GM23338 (cell line): Measurements from ENCODE around the gene UBA1. TPM values are rescaled to one million over a fixed set of nuclear protein-coding genes. Genes with fewer than 3 reads are reported as not detected.

Source experiments
- ATAC-seq: fragments of 200-7000 bp; cut with Tn5 transposase; 3 replicates; pipeline ENCODE4 v1.9.1; 2020
- DNase-seq: peaks from one replicate; pipeline ENCODE4 v3.0.0-alpha.2; 2015; ENCODE audit warnings: low spot score
- H2AFZ ChIP-seq: fragments of 200-600 bp; sonication (generic); 2 replicates; pipeline ENCODE4 v1.8.0; 2016; ENCODE audit warnings: antibody characterized with exemption, mild to moderate bottlenecking, moderate library complexity
- H3F3A ChIP-seq: fragments of 200-600 bp; sonication (generic); replicated peaks from 2 replicates; pipeline ENCODE4 v1.8.0; 2017; ENCODE audit warnings: antibody characterized with exemption, mixed run types, low read depth
- H3K27ac ChIP-seq: fragments of 200-600 bp; sonication (generic); 2 replicates; pipeline ENCODE4 v1.6.1; 2016; ENCODE audit warnings: low read depth
- H3K27me3 ChIP-seq: fragments of 200-600 bp; sonication (generic); 2 replicates; pipeline ENCODE4 v1.8.0; 2016; ENCODE audit warnings: mild to moderate bottlenecking, mixed run types, moderate library complexity; ENCODE audit not compliant: insufficient read depth
- H3K36me3 ChIP-seq: fragments of 200-600 bp; sonication (generic); 2 replicates; pipeline ENCODE4 v1.8.0; 2016; ENCODE audit warnings: mild to moderate bottlenecking; ENCODE audit not compliant: insufficient read depth
- H3K4me1 ChIP-seq: fragments of 200-600 bp; sonication (generic); 2 replicates; pipeline ENCODE4 v1.8.0; 2016; ENCODE audit warnings: mild to moderate bottlenecking, moderate library complexity; ENCODE audit not compliant: insufficient read depth
- H3K4me2 ChIP-seq: fragments of 200-600 bp; sonication (generic); 2 replicates; pipeline ENCODE4 v1.7.1; 2017; ENCODE audit warnings: mixed run types
- H3K4me3 ChIP-seq: fragments of 200-600 bp; sonication (generic); 2 replicates; pipeline ENCODE4 v1.6.1; 2016; ENCODE audit warnings: mixed run types
- H3K79me2 ChIP-seq: fragments of 200-600 bp; sonication (generic); replicated peaks from 2 replicates; pipeline ENCODE4 v1.8.0; 2017; ENCODE audit warnings: mild to moderate bottlenecking; ENCODE audit not compliant: insufficient read depth
- H3K9me2 ChIP-seq: fragments of 200-600 bp; sonication (generic); 2 replicates; pipeline ENCODE4 v1.8.0; 2017; ENCODE audit not compliant: insufficient read depth
- H4K20me1 ChIP-seq: fragments of 200-600 bp; sonication (generic); replicated peaks from 2 replicates; pipeline ENCODE4 v1.8.0; 2017; ENCODE audit warnings: mild to moderate bottlenecking; ENCODE audit not compliant: insufficient read depth
- H3K27ac Mint-ChIP-seq: 2 replicates; pipeline ENCODE4 v1.8.0; 2020; ENCODE audit warnings: inconsistent platforms, mild to moderate bottlenecking, moderate library complexity, mixed read lengths
- H3K27me3 Mint-ChIP-seq: 3 replicates; pipeline ENCODE4 v1.8.0; 2022; ENCODE audit warnings: low read depth, mild to moderate bottlenecking, moderate library complexity, mixed read lengths, inconsistent platforms; ENCODE audit not compliant: insufficient read depth, poor library complexity
- H3K36me3 Mint-ChIP-seq: 3 replicates; pipeline ENCODE4 v1.8.0; 2021; ENCODE audit warnings: low read depth, mild to moderate bottlenecking, inconsistent platforms, moderate library complexity, mixed read lengths
- H3K4me1 Mint-ChIP-seq: 3 replicates; pipeline ENCODE4 v1.8.0; 2020; ENCODE audit warnings: mild to moderate bottlenecking, inconsistent platforms, mixed read lengths
- H3K4me3 Mint-ChIP-seq: 3 replicates; pipeline ENCODE4 v1.8.0; 2021; ENCODE audit warnings: moderate library complexity, mild to moderate bottlenecking, inconsistent platforms, mixed read lengths
- H3K9me3 Mint-ChIP-seq: 3 replicates; pipeline ENCODE4 v1.8.0; 2020; ENCODE audit warnings: moderate library complexity, mild to moderate bottlenecking, inconsistent platforms, mixed read lengths
- CREB1 ChIP-seq: fragments of 250-450 bp; sonication (Bioruptor Pico); IDR thresholded peaks from 2 replicates; pipeline ENCODE4 v1.5.0; 2020; ENCODE audit warnings: low read depth, mild to moderate bottlenecking, moderate library complexity
- EZH2 ChIP-seq: fragments of 200-600 bp; sonication (generic); IDR thresholded peaks from one replicate; pipeline ENCODE4 v1.8.0; 2017; ENCODE audit warnings: antibody characterized with exemption, mild to moderate bottlenecking, low read depth; ENCODE audit not compliant: unreplicated experiment
- EZH2phosphoT487 ChIP-seq: fragments of 200-600 bp; sonication (generic); IDR thresholded peaks from one replicate; pipeline ENCODE4 v1.8.1; 2018; ENCODE audit warnings: antibody characterized with exemption; ENCODE audit not compliant: unreplicated experiment
- JUNB ChIP-seq: IDR thresholded peaks from one replicate; pipeline ENCODE4 v1.6.1; 2016; ENCODE audit warnings: antibody characterized with exemption; ENCODE audit not compliant: unreplicated experiment
- NANOG ChIP-seq: IDR thresholded peaks from 2 replicates; pipeline ENCODE4 v1.6.1; 2016; ENCODE audit warnings: antibody characterized with exemption, borderline replicate concordance
- STAT1 ChIP-seq: IDR thresholded peaks from one replicate; pipeline ENCODE4 v1.6.1; 2016; ENCODE audit warnings: antibody characterized with exemption; ENCODE audit not compliant: unreplicated experiment
- ZNF114 ChIP-seq: fragments of 250-450 bp; sonication (Bioruptor Pico); IDR thresholded peaks from 2 replicates; pipeline ENCODE4 v1.5.0; 2020; ENCODE audit warnings: mild to moderate bottlenecking, moderate library complexity
- ZNF331 ChIP-seq: fragments of 250-450 bp; sonication (Bioruptor Pico); IDR thresholded peaks from 2 replicates; pipeline ENCODE4 v1.5.0; 2020; ENCODE audit warnings: low read depth, mild to moderate bottlenecking, moderate library complexity
- polyA plus RNA-seq: library from polyadenylated mRNA; unstranded; fragments of >200 nt; fragmentation: Nextera tagmentation; extraction: Ambion mirVana; gene quantifications from 2 replicates; pipeline ENCODE4 v1.2.1, GENCODE V29; 2016
- total RNA-seq: library from RNA; depleted of rRNA; stranded (reverse); fragments of >200 nt; shearing (Covaris generic); gene quantifications from 2 replicates; pipeline ENCODE4 v1.2.3, GENCODE V29; 2014
- TF ChIP-seq, protein P1 (sequence below): IDR thresholded peaks from one replicate; pipeline ENCODE4 v1.6.1; 2018; ENCODE audit warnings: antibody characterized with exemption; ENCODE audit not compliant: unreplicated experiment
- TF ChIP-seq, protein P2 (sequence below): IDR thresholded peaks from 2 replicates; pipeline ENCODE4 v1.6.1; 2016; ENCODE audit warnings: antibody characterized with exemption
- TF ChIP-seq, protein P3 (sequence below): fragments of 250-450 bp; sonication (Bioruptor Pico); IDR thresholded peaks from 2 replicates; pipeline ENCODE4 v1.5.0; 2020; ENCODE audit warnings: mild to moderate bottlenecking, moderate library complexity

The UBA1 gene
- total and polyA plus RNA-seq, 2 experiments from 2014 or later: 104 to 377 TPM

DNA sequence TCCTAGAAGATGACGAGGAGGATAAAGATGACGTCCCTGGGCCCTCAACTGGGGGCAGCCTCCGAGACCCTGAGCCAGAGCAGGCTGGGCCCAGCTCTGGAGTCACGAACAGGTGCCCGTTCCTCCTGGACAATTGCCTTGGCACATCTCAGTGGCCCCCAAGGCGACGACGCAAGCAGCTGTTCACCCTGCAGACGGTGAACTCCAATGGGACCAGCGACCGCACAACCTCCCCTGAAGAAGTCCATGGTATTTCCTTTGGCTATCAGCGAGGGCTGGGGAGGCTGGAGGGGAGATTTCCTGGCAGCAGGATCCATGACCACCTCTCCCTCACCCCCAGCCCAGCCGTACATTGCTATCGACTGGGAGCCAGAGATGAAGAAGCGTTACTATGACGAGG is 51.0 kb downstream of the UBA1 start:
- H3K36me3 Mint-ChIP-seq: peaks cover 66% of the 10 kb centered on the region
- H3K9me3 Mint-ChIP-seq: no peaks in the 10 kb centered on the region
- no peaks in the 10 kb centered on the region for H3K27me3 ChIP-seq
- H3K4me1 ChIP-seq: no peaks in the 10 kb centered on the region
- ATAC-seq: no peak
- no peaks in the 10 kb centered on the region for H4K20me1 ChIP-seq
- H3K4me1 Mint-ChIP-seq: no peaks in the 10 kb centered on the region
- no peak overlapping the region for H3K4me3 Mint-ChIP-seq
- no peaks in the 10 kb centered on the region for H3K9me2 ChIP-seq
- peaks cover 9% of the 10 kb centered on the region for H3K27me3 Mint-ChIP-seq
- TF ChIP-seq JUNB: no peak
- TF ChIP-seq ZNF331 (CRISPR knock-in tag): no peak
- TF ChIP-seq ZNF114 (CRISPR knock-in tag): no peak
- TF ChIP-seq EZH2: no peak
- TF ChIP-seq, protein P1, sequence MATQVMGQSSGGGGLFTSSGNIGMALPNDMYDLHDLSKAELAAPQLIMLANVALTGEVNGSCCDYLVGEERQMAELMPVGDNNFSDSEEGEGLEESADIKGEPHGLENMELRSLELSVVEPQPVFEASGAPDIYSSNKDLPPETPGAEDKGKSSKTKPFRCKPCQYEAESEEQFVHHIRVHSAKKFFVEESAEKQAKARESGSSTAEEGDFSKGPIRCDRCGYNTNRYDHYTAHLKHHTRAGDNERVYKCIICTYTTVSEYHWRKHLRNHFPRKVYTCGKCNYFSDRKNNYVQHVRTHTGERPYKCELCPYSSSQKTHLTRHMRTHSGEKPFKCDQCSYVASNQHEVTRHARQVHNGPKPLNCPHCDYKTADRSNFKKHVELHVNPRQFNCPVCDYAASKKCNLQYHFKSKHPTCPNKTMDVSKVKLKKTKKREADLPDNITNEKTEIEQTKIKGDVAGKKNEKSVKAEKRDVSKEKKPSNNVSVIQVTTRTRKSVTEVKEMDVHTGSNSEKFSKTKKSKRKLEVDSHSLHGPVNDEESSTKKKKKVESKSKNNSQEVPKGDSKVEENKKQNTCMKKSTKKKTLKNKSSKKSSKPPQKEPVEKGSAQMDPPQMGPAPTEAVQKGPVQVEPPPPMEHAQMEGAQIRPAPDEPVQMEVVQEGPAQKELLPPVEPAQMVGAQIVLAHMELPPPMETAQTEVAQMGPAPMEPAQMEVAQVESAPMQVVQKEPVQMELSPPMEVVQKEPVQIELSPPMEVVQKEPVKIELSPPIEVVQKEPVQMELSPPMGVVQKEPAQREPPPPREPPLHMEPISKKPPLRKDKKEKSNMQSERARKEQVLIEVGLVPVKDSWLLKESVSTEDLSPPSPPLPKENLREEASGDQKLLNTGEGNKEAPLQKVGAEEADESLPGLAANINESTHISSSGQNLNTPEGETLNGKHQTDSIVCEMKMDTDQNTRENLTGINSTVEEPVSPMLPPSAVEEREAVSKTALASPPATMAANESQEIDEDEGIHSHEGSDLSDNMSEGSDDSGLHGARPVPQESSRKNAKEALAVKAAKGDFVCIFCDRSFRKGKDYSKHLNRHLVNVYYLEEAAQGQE: no peak
- TF ChIP-seq NANOG: no peak
- TF ChIP-seq STAT1: no peak
- no peak for TF ChIP-seq CREB1 (CRISPR knock-in tag)
- no peak for TF ChIP-seq EZH2phosphoT487
- TF ChIP-seq, protein P2, sequence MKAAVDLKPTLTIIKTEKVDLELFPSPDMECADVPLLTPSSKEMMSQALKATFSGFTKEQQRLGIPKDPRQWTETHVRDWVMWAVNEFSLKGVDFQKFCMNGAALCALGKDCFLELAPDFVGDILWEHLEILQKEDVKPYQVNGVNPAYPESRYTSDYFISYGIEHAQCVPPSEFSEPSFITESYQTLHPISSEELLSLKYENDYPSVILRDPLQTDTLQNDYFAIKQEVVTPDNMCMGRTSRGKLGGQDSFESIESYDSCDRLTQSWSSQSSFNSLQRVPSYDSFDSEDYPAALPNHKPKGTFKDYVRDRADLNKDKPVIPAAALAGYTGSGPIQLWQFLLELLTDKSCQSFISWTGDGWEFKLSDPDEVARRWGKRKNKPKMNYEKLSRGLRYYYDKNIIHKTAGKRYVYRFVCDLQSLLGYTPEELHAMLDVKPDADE: no peak
- no peak overlapping the region for H3K4me3 ChIP-seq
- H3K36me3 ChIP-seq: no peaks in the 10 kb centered on the region
- H3K27ac ChIP-seq: no peak overlapping the region
- DNase-seq: no peak
- H3K79me2 ChIP-seq: no peaks in the 10 kb centered on the region
- H3F3A ChIP-seq: no peaks in the 10 kb centered on the region
- no peak overlapping the region for H3K27ac Mint-ChIP-seq
- H2AFZ ChIP-seq: no peak overlapping the region
- no peak overlapping the region for H3K4me2 ChIP-seq

DNA sequence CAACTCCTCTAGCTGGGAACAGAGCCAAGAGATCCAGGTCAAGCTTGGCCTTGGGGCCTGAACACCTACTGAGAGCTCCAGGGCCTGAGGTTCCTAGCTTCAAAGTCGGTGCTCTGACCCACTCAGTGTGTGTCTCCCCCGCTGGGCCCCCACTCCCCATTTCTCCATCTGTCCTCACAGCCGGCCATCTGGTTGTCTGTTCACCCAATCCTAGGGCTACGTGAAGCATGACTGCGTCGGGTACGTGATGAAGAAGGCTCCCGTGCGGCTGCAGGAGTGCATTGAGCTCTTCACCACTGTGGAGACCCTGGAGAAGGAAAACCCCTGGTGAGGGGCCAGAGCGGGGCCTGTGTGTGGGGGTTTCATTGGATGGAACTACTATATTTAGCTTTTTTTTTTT is 51.5 kb downstream of the UBA1 start:
- DNase-seq: no peak
- H3K36me3 ChIP-seq: no peaks in the 10 kb centered on the region

More for the DNA sequence above, 51.5 kb downstream of the UBA1 start:
- no peak overlapping the region for H3K27ac ChIP-seq
- no peaks in the 10 kb centered on the region for H3F3A ChIP-seq
- Mint-ChIP-seq H3K36me3 (peaks cover 62% of the 10 kb centered on the region), H3K4me1 (no peaks in the 10 kb centered on the region), H3K9me3 (no peaks in the 10 kb centered on the region), H3K27me3 (peaks cover 8% of the 10 kb centered on the region), H3K27ac (no peak overlapping the region), H3K4me3 (no peak overlapping the region)
- no peaks in the 10 kb centered on the region for H4K20me1 ChIP-seq
- H3K4me3 ChIP-seq: no peak overlapping the region
- no peak for ATAC-seq
- no peak overlapping the region for H2AFZ ChIP-seq
- H3K4me2 ChIP-seq: no peak overlapping the region
- no peaks in the 10 kb centered on the region for H3K4me1 ChIP-seq
- H3K9me2 ChIP-seq: no peaks in the 10 kb centered on the region
- no peaks in the 10 kb centered on the region for H3K27me3 ChIP-seq
- no peaks in the 10 kb centered on the region for H3K79me2 ChIP-seq
- TF ChIP-seq NANOG (no peak), ZNF114 (CRISPR knock-in tag) (no peak)
- TF ChIP-seq, protein P3, sequence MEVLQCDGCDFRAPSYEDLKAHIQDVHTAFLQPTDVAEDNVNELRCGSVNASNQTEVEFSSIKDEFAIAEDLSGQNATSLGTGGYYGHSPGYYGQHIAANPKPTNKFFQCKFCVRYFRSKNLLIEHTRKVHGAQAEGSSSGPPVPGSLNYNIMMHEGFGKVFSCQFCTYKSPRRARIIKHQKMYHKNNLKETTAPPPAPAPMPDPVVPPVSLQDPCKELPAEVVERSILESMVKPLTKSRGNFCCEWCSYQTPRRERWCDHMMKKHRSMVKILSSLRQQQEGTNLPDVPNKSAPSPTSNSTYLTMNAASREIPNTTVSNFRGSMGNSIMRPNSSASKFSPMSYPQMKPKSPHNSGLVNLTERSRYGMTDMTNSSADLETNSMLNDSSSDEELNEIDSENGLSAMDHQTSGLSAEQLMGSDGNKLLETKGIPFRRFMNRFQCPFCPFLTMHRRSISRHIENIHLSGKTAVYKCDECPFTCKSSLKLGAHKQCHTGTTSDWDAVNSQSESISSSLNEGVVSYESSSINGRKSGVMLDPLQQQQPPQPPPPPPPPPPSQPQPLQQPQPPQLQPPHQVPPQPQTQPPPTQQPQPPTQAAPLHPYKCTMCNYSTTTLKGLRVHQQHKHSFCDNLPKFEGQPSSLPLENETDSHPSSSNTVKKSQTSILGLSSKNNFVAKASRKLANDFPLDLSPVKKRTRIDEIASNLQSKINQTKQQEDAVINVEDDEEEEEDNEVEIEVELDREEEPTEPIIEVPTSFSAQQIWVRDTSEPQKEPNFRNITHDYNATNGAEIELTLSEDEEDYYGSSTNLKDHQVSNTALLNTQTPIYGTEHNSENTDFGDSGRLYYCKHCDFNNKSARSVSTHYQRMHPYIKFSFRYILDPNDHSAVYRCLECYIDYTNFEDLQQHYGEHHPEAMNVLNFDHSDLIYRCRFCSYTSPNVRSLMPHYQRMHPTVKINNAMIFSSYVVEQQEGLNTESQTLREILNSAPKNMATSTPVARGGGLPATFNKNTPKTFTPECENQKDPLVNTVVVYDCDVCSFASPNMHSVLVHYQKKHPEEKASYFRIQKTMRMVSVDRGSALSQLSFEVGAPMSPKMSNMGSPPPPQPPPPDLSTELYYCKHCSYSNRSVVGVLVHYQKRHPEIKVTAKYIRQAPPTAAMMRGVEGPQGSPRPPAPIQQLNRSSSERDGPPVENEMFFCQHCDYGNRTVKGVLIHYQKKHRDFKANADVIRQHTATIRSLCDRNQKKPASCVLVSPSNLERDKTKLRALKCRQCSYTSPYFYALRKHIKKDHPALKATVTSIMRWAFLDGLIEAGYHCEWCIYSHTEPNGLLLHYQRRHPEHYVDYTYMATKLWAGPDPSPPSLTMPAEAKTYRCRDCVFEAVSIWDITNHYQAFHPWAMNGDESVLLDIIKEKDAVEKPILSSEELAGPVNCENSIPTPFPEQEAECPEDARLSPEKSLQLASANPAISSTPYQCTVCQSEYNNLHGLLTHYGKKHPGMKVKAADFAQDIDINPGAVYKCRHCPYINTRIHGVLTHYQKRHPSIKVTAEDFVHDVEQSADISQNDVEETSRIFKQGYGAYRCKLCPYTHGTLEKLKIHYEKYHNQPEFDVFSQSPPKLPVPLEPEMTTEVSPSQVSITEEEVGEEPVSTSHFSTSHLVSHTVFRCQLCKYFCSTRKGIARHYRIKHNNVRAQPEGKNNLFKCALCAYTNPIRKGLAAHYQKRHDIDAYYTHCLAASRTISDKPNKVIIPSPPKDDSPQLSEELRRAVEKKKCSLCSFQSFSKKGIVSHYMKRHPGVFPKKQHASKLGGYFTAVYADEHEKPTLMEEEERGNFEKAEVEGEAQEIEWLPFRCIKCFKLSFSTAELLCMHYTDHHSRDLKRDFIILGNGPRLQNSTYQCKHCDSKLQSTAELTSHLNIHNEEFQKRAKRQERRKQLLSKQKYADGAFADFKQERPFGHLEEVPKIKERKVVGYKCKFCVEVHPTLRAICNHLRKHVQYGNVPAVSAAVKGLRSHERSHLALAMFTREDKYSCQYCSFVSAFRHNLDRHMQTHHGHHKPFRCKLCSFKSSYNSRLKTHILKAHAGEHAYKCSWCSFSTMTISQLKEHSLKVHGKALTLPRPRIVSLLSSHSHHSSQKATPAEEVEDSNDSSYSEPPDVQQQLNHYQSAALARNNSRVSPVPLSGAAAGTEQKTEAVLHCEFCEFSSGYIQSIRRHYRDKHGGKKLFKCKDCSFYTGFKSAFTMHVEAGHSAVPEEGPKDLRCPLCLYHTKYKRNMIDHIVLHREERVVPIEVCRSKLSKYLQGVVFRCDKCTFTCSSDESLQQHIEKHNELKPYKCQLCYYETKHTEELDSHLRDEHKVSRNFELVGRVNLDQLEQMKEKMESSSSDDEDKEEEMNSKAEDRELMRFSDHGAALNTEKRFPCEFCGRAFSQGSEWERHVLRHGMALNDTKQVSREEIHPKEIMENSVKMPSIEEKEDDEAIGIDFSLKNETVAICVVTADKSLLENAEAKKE (CRISPR knock-in tag): no peak
